Measurements from ENCODE around the gene OR1N1. TPM values are rescaled to one million over a fixed set of nuclear protein-coding genes. Genes with fewer than 3 reads are reported as not detected.
"Not testable (repeated sequence)": the region's sequence is repeated elsewhere in the genome, so short reads cannot be mapped to it uniquely, and the experiment has no call there.

Gene OR1N1
- total RNA-seq, 1 donor from 2014 or later = not detected

GRCh38 chr9:122552812-122553211, 25.7 kb upstream of the OR1N1 start, which contains the start of gene OR1N2:
TSS of gene OR1N2 (plus strand) at chr9:122553112. CDS start at chr9:122553212, 100 bp downstream.
- no peak for TF ChIP-seq CTCF (IDR thresholded peaks at IDR 0.05)
- peaks cover 14% of the 10 kb centered on the region for H3K9me3 Mint-ChIP-seq (ENCODE audit: low read depth)
- DNase-seq (ENCODE audit: low spot score) = no peak
- H3K36me3 Mint-ChIP-seq (ENCODE audit: low read depth) = no peaks in the 10 kb centered on the region
- peaks cover 38% of the 10 kb centered on the region for H3K27me3 Mint-ChIP-seq (ENCODE audit: low read depth)
- H3K4me3 Mint-ChIP-seq (ENCODE audit: unreplicated experiment) = no peak within 1 kb of the TSS
- H3K4me1 Mint-ChIP-seq (ENCODE audit: low read depth) = no peaks in the 10 kb centered on the region
- H3K27ac Mint-ChIP-seq (ENCODE audit: unreplicated experiment) = no peak within 1 kb of the TSS

DNA sequence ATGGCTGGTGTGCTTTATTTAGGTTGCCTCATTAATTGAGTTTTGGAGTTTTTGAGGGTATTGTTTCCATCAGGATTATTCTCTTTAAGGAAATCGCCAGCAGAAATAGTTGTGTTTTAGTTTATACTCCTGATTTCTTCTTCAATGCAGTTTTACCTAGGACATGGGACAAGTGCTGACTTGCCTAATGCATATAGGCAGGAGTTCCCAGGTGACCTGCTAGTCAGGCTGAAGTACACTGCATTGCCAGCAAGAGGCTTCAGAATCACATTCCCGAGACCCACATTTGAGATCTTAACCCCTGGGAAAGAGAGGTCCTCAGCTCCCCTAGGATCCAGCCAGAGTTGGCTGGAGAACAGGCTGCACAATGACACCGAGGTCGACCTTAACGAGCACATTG, 24.3 kb upstream of the OR1N1 start:
- no peak overlapping the region for H3K4me3 Mint-ChIP-seq (ENCODE audit: unreplicated experiment)
- no peaks in the 10 kb centered on the region for H3K36me3 Mint-ChIP-seq (ENCODE audit: low read depth)
- no peak for TF ChIP-seq CTCF (IDR thresholded peaks at IDR 0.05)
- peaks cover 14% of the 10 kb centered on the region for H3K9me3 Mint-ChIP-seq (ENCODE audit: low read depth)
- peaks cover 31% of the 10 kb centered on the region for H3K27me3 Mint-ChIP-seq (ENCODE audit: low read depth)
- DNase-seq (ENCODE audit: low spot score) = no peak
- no peaks in the 10 kb centered on the region for H3K4me1 Mint-ChIP-seq (ENCODE audit: low read depth)
- H3K27ac Mint-ChIP-seq (ENCODE audit: unreplicated experiment) = no peak overlapping the region

GRCh38 chr9:122546196-122546595, 19.1 kb upstream of the OR1N1 start:
- H3K9me3 Mint-ChIP-seq (ENCODE audit: low read depth) = peaks cover 17% of the 10 kb centered on the region
- H3K4me1 Mint-ChIP-seq (ENCODE audit: low read depth) = no peaks in the 10 kb centered on the region
- H3K4me3 Mint-ChIP-seq (ENCODE audit: unreplicated experiment) = no peak overlapping the region
- no peak for DNase-seq (ENCODE audit: low spot score)
- H3K27ac Mint-ChIP-seq (ENCODE audit: unreplicated experiment) = no peak overlapping the region
- TF ChIP-seq CTCF (IDR thresholded peaks at IDR 0.05) = no peak
- H3K36me3 Mint-ChIP-seq (ENCODE audit: low read depth) = no peaks in the 10 kb centered on the region
- peaks cover 24% of the 10 kb centered on the region for H3K27me3 Mint-ChIP-seq (ENCODE audit: low read depth)

DNA sequence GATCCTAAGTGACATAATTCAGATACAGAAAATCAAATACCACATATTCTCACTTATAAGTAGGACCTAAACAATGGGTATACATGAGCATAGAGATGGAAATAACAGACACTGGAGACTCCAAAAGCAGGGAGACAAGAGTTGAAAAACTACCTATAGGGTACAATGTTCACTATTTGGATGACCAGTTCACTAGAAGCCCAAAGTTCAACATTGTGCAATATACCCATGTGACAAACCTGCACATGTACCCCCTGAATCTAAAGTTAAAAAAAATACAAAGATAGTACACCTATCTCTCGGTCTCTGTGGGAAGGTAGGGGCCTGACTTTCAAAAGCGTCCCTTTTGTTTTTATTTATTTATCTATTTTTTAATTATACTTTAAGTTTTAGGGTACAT, 11.7 kb upstream of the OR1N1 start:
- peaks cover 18% of the 10 kb centered on the region for H3K27me3 Mint-ChIP-seq (ENCODE audit: low read depth)
- no peak for DNase-seq (ENCODE audit: low spot score)
- H3K9me3 Mint-ChIP-seq (ENCODE audit: low read depth) = peaks cover 14% of the 10 kb centered on the region
- no peaks in the 10 kb centered on the region for H3K36me3 Mint-ChIP-seq (ENCODE audit: low read depth)
- H3K4me3 Mint-ChIP-seq (ENCODE audit: unreplicated experiment) = no peak overlapping the region
- H3K27ac Mint-ChIP-seq (ENCODE audit: unreplicated experiment) = no peak overlapping the region
- TF ChIP-seq CTCF (IDR thresholded peaks at IDR 0.05) = no peak
- H3K4me1 Mint-ChIP-seq (ENCODE audit: low read depth) = no peaks in the 10 kb centered on the region

DNA sequence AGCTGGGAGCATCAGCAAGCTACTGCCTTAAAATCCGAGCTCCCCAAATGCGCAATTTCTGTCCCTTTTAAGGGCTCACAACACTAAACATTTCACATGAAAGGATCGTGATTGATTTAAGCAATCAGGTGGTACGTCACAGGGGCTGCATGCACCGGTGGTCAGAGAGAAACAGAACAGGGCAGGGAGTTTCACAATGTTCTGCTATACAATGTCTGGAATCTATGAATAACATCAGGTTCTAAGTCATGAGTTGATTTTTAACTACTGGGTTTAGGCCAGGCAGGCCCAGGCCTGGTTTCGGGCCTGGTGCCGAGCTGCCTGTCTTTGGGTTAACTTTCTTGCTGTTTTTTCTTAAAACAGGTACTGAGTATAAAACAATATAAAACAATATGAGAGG, 10.0 kb upstream of the OR1N1 start:
- Mint-ChIP-seq H3K9me3 (ENCODE audit: low read depth) (peaks cover 11% of the 10 kb centered on the region), H3K27me3 (ENCODE audit: low read depth) (peaks cover 24% of the 10 kb centered on the region)
- H3K4me3 Mint-ChIP-seq (ENCODE audit: unreplicated experiment); H3K36me3 Mint-ChIP-seq (ENCODE audit: low read depth); DNase-seq (ENCODE audit: low spot score); H3K4me1 Mint-ChIP-seq (ENCODE audit: low read depth); H3K27ac Mint-ChIP-seq (ENCODE audit: unreplicated experiment): not testable (repeated sequence)

GRCh38 chr9:122536134-122536533, 9.0 kb upstream of the OR1N1 start:
- no peak for DNase-seq (ENCODE audit: low spot score)

DNA sequence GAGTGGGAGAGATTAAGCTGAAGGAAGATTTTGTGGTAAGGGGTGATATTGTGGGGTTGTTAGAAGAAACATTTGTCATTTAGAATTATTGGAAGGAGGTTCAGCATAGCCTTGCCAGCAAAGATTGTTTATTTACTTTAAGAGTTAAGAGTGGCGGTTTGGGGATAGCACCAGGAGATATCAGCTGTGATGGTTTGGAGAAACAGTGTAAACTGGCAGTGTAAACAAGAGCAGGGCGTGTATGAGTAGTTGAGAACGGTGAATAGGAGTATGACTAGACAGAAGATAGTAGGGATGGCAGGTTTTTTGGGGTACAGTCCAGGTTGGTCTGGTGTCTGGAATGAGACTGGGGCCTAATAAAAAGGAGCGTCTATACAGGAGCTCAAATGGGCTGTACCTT, 4.1 kb upstream of the OR1N1 start:
- H3K4me1 Mint-ChIP-seq (ENCODE audit: low read depth); H3K9me3 Mint-ChIP-seq (ENCODE audit: low read depth); H3K4me3 Mint-ChIP-seq (ENCODE audit: unreplicated experiment); H3K27ac Mint-ChIP-seq (ENCODE audit: unreplicated experiment); DNase-seq (ENCODE audit: low spot score); H3K36me3 Mint-ChIP-seq (ENCODE audit: low read depth): not testable (repeated sequence)
- H3K27me3 Mint-ChIP-seq (ENCODE audit: low read depth) = peaks cover 44% of the 10 kb centered on the region

More at GRCh38 chr9:122536134-122536533, 9.0 kb upstream of the OR1N1 start:
- H3K27ac Mint-ChIP-seq (ENCODE audit: unreplicated experiment) = no peak overlapping the region
- peaks cover 20% of the 10 kb centered on the region for H3K27me3 Mint-ChIP-seq (ENCODE audit: low read depth)
- no peaks in the 10 kb centered on the region for H3K4me1 Mint-ChIP-seq (ENCODE audit: low read depth)
- peaks cover 11% of the 10 kb centered on the region for H3K9me3 Mint-ChIP-seq (ENCODE audit: low read depth)
- TF ChIP-seq CTCF (IDR thresholded peaks at IDR 0.05) = no peak
- H3K36me3 Mint-ChIP-seq (ENCODE audit: low read depth) = no peaks in the 10 kb centered on the region
- H3K4me3 Mint-ChIP-seq (ENCODE audit: unreplicated experiment) = no peak overlapping the region

Data from chondrocyte (in vitro differentiated cells).